Measurements from ENCODE around the gene PRSS53.

DNA sequence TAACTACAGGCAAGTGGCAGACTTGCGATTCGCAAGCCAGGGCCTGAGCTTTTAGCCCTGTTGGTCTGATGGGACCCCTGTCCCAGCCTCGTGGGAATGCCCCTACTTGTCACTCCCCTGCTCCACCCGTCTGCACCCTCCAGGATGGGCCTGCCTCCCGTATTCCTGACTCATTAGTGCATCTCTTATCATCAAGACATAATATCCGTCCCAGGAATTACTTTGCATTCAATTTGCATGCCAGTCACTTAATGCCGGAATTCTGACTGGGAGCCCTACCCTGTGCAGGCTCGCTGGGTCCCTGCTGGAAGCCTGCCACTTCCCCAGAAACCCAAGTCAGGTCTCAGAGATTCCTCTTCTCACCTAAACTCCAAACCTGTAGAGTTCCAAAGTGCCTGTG is 3.3 kb downstream of the PRSS53 start:
- TF ChIP-seq, protein P1, sequence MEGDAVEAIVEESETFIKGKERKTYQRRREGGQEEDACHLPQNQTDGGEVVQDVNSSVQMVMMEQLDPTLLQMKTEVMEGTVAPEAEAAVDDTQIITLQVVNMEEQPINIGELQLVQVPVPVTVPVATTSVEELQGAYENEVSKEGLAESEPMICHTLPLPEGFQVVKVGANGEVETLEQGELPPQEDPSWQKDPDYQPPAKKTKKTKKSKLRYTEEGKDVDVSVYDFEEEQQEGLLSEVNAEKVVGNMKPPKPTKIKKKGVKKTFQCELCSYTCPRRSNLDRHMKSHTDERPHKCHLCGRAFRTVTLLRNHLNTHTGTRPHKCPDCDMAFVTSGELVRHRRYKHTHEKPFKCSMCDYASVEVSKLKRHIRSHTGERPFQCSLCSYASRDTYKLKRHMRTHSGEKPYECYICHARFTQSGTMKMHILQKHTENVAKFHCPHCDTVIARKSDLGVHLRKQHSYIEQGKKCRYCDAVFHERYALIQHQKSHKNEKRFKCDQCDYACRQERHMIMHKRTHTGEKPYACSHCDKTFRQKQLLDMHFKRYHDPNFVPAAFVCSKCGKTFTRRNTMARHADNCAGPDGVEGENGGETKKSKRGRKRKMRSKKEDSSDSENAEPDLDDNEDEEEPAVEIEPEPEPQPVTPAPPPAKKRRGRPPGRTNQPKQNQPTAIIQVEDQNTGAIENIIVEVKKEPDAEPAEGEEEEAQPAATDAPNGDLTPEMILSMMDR (IDR thresholded peaks at IDR 0.05; ENCODE audit: low read depth, low read length, missing input control): no peak
- TF ChIP-seq, protein P2, sequence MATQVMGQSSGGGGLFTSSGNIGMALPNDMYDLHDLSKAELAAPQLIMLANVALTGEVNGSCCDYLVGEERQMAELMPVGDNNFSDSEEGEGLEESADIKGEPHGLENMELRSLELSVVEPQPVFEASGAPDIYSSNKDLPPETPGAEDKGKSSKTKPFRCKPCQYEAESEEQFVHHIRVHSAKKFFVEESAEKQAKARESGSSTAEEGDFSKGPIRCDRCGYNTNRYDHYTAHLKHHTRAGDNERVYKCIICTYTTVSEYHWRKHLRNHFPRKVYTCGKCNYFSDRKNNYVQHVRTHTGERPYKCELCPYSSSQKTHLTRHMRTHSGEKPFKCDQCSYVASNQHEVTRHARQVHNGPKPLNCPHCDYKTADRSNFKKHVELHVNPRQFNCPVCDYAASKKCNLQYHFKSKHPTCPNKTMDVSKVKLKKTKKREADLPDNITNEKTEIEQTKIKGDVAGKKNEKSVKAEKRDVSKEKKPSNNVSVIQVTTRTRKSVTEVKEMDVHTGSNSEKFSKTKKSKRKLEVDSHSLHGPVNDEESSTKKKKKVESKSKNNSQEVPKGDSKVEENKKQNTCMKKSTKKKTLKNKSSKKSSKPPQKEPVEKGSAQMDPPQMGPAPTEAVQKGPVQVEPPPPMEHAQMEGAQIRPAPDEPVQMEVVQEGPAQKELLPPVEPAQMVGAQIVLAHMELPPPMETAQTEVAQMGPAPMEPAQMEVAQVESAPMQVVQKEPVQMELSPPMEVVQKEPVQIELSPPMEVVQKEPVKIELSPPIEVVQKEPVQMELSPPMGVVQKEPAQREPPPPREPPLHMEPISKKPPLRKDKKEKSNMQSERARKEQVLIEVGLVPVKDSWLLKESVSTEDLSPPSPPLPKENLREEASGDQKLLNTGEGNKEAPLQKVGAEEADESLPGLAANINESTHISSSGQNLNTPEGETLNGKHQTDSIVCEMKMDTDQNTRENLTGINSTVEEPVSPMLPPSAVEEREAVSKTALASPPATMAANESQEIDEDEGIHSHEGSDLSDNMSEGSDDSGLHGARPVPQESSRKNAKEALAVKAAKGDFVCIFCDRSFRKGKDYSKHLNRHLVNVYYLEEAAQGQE (IDR thresholded peaks at IDR 0.05): no peak
- no peak for TF ChIP-seq FOXA1 (IDR thresholded peaks at IDR 0.05)
- TF ChIP-seq SP1 (IDR thresholded peaks at IDR 0.05): no peak
- TF ChIP-seq, protein P3, sequence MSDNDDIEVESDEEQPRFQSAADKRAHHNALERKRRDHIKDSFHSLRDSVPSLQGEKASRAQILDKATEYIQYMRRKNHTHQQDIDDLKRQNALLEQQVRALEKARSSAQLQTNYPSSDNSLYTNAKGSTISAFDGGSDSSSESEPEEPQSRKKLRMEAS (IDR thresholded peaks at IDR 0.05): no peak

Data from liver (tissue), 3 donors.